ENCODE results near the gene ADAM10. TPM values are rescaled to one million over a fixed set of nuclear protein-coding genes. Genes with fewer than 3 reads are reported as not detected.

The ADAM10 gene
- total RNA-seq, 1 experiment from 2014 or later: 159 TPM

DNA sequence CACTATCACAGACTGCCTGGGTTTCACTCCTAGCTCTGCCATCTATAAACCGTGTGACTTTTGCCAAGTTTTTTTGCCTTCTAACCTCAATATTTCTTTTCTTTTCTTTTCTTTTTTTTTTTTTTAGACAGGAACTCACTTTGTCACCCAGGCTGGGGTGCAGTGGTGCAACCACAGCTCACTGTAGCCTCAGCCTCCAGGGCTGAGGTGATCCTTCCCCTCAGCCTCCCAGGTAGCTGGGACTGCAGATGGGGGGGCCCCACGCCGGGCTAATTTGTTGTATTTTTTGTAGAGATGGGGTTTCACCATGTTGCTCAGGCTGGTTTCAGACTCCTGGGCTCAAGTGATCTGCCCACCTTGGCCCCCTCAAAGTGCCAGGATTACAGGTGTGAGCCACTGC lies 3.2 kb upstream of the ADAM10 start:
- H3K79me2 ChIP-seq (ENCODE audit: insufficient read depth, low read length): peaks cover 6% of the 10 kb centered on the region; the same call in 1 of the 2 replicates
- H3K23me2 ChIP-seq (ENCODE audit: insufficient read length, low read depth, low read length, poor library complexity, severe bottlenecking): peaks cover 11% of the 10 kb centered on the region
- no peak overlapping the region for H2BK20ac ChIP-seq (ENCODE audit: low read depth, low read length, poor library complexity, severe bottlenecking)
- no CpG with 5 or more reads among the region's 3 CpGs for WGBS (ENCODE audit: extremely low coverage, insufficient read length, low lambda C conversion rate)
- H2AFZ ChIP-seq (ENCODE audit: low read length): no peak overlapping the region
- TF ChIP-seq, protein P1, sequence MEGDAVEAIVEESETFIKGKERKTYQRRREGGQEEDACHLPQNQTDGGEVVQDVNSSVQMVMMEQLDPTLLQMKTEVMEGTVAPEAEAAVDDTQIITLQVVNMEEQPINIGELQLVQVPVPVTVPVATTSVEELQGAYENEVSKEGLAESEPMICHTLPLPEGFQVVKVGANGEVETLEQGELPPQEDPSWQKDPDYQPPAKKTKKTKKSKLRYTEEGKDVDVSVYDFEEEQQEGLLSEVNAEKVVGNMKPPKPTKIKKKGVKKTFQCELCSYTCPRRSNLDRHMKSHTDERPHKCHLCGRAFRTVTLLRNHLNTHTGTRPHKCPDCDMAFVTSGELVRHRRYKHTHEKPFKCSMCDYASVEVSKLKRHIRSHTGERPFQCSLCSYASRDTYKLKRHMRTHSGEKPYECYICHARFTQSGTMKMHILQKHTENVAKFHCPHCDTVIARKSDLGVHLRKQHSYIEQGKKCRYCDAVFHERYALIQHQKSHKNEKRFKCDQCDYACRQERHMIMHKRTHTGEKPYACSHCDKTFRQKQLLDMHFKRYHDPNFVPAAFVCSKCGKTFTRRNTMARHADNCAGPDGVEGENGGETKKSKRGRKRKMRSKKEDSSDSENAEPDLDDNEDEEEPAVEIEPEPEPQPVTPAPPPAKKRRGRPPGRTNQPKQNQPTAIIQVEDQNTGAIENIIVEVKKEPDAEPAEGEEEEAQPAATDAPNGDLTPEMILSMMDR (conservative IDR thresholded peaks at IDR 0.05): no peak
- no peaks in the 10 kb centered on the region for H3K27me3 ChIP-seq (ENCODE audit: insufficient read depth, low read length)
- no peaks in the 10 kb centered on the region for H3K79me1 ChIP-seq (ENCODE audit: insufficient read depth, low read depth, low read length, poor library complexity, severe bottlenecking)
- H3T11ph ChIP-seq (ENCODE audit: low read length): no peak overlapping the region
- no peak overlapping the region for H2BK120ac ChIP-seq (ENCODE audit: low read depth, low read length, poor library complexity, severe bottlenecking)
- H2BK15ac ChIP-seq (ENCODE audit: low read depth, low read length): no peak overlapping the region
- no peak overlapping the region for H3K9ac ChIP-seq (ENCODE audit: extremely low read depth, insufficient read length, low read length)
- Mint-ChIP-seq H3K27me3 (ENCODE audit: low read depth) (no peaks in the 10 kb centered on the region), H3K4me1 (peaks cover 16 to 17% of the 10 kb centered on the region in 2 experiments), H3K4me3 (no peak overlapping the region), H3K27ac (no peak overlapping the region), H3K9me3 (no peaks in the 10 kb centered on the region), H3K36me3 (ENCODE audit: insufficient read depth in 1 of 3, low read depth in 3 of 3) (peaks cover 0 to 5% (median 0%) of the 10 kb centered on the region in 3 experiments; a peak in 1 of 7 replicates)
- H3K23ac ChIP-seq (ENCODE audit: insufficient read length, low read depth, low read length): no peak overlapping the region
- H3K4ac ChIP-seq (ENCODE audit: low read depth, low read length): no peak overlapping the region
- no peak overlapping the region for H4K8ac ChIP-seq (replicated peaks; ENCODE audit: insufficient read length, low read depth, low read length)
- no peak overlapping the region for H2BK5ac ChIP-seq (ENCODE audit: insufficient read length, low read length)
- H3K4me1 ChIP-seq (ENCODE audit: insufficient read depth, low read length): no peaks in the 10 kb centered on the region
- H3K9me3 ChIP-seq (ENCODE audit: control insufficient read depth, low read depth, low read length): no peaks in the 10 kb centered on the region
- H2AK5ac ChIP-seq (ENCODE audit: insufficient read length, low read length): no peak overlapping the region
- H3K27ac ChIP-seq (ENCODE audit: insufficient read length, low read depth, low read length): no peak overlapping the region
- H4K5ac ChIP-seq (ENCODE audit: insufficient read length, low read depth, low read length): no peak overlapping the region
- H3K14ac ChIP-seq (ENCODE audit: insufficient read depth, low read length): no peak overlapping the region
- H3K4me2 ChIP-seq (ENCODE audit: insufficient read depth, insufficient read length, low read length): no peak overlapping the region
- H4K91ac ChIP-seq (ENCODE audit: insufficient read length, low read depth, low read length): no peak overlapping the region
- no peak for DNase-seq
- no peaks in the 10 kb centered on the region for H4K20me1 ChIP-seq (ENCODE audit: control insufficient read depth, insufficient read depth, insufficient read length)
- no peak overlapping the region for H3K56ac ChIP-seq (ENCODE audit: insufficient read length, low read depth, low read length)
- no peak overlapping the region for H3K18ac ChIP-seq (ENCODE audit: insufficient read length, low read depth, low read length)
- H2BK12ac ChIP-seq (ENCODE audit: insufficient read length, low read depth, low read length): no peak overlapping the region

All from H9 (cell line).